GOT3 (cell line): ENCODE results near the gene MACROD2.

ENCODE experiments used
- DNase-seq: peaks from one replicate; lab custom pipeline; 2025; ENCODE audit warnings: mixed read lengths; lab: John Stamatoyannopoulos, UW

The MACROD2 gene

GRCh38 chr20:14816471-14816870 lies 821.2 kb downstream of the MACROD2 start:
- DNase-seq = no peak

- no peak for DNase-seq
Measured at GRCh38 chr20:14817101-14817500, 821.8 kb downstream of the MACROD2 start.

- no peak for DNase-seq
Measured at GRCh38 chr20:14820771-14821170, 825.5 kb downstream of the MACROD2 start.

- DNase-seq = no peak
Measured at GRCh38 chr20:14821251-14821650, 825.9 kb downstream of the MACROD2 start.

GRCh38 chr20:14824996-14825395 lies 829.7 kb downstream of the MACROD2 start:
- no peak for DNase-seq

GRCh38 chr20:14826543-14827313 lies 831.4 kb downstream of the MACROD2 start:
- DNase-seq = no peak

- DNase-seq = no peak
Measured at GRCh38 chr20:14828459-14828858, 833.1 kb downstream of the MACROD2 start.

- DNase-seq = no peak
Measured at GRCh38 chr20:14829906-14830305, 834.6 kb downstream of the MACROD2 start.

GRCh38 chr20:14830466-14830865 lies 835.1 kb downstream of the MACROD2 start:
- DNase-seq = no peak

- no peak for DNase-seq
Measured at GRCh38 chr20:14830899-14831298, 835.6 kb downstream of the MACROD2 start.

- DNase-seq = no peak
Measured at GRCh38 chr20:14832630-14833029, 837.3 kb downstream of the MACROD2 start.

GRCh38 chr20:14838663-14839628 lies 843.6 kb downstream of the MACROD2 start:
- no peak for DNase-seq

GRCh38 chr20:14845199-14846160 lies 850.2 kb downstream of the MACROD2 start:
- no peak for DNase-seq

GRCh38 chr20:14848806-14849205 lies 853.5 kb downstream of the MACROD2 start:
- no peak for DNase-seq

GRCh38 chr20:14853079-14853478 lies 857.8 kb downstream of the MACROD2 start:
- no peak for DNase-seq

GRCh38 chr20:14855171-14855570 lies 859.9 kb downstream of the MACROD2 start:
- DNase-seq = no peak

- no peak for DNase-seq
Measured at GRCh38 chr20:14859627-14860026, 864.3 kb downstream of the MACROD2 start.

GRCh38 chr20:14860410-14860814 lies 865.1 kb downstream of the MACROD2 start:
- DNase-seq = no peak

- DNase-seq = no peak
Measured at GRCh38 chr20:14861028-14861699, 865.8 kb downstream of the MACROD2 start.

GRCh38 chr20:14865169-14865568 lies 869.9 kb downstream of the MACROD2 start:
- no peak for DNase-seq

- no peak for DNase-seq
Measured at GRCh38 chr20:14865731-14866130, 870.4 kb downstream of the MACROD2 start.
